Mucosa of stomach (tissue), 1 donor: ENCODE data around the gene SEMA6A.

Experiments
- H3K27me3 ChIP-seq: one replicate; pipeline ENCODE4 v1.7.0; 2013; ENCODE audit warnings: mild to moderate bottlenecking, low read length; ENCODE audit not compliant: control insufficient read depth, insufficient read depth
- H3K36me3 ChIP-seq: one replicate; pipeline ENCODE4 v1.7.0; 2013; ENCODE audit warnings: low read length; ENCODE audit not compliant: control insufficient read depth, insufficient read depth
- H3K4me1 ChIP-seq: one replicate; pipeline ENCODE4 v1.7.0; 2013; ENCODE audit warnings: mild to moderate bottlenecking, low read length; ENCODE audit not compliant: control insufficient read depth, insufficient read depth
- H3K4me3 ChIP-seq: one replicate; pipeline ENCODE4 v1.7.0; 2013; ENCODE audit warnings: low read length
- H3K9ac ChIP-seq: one replicate; pipeline ENCODE4 v1.7.0; 2013; ENCODE audit warnings: mild to moderate bottlenecking, low read length, moderate library complexity
- H3K9me3 ChIP-seq: one replicate; pipeline ENCODE4 v1.7.0; 2013; ENCODE audit warnings: mild to moderate bottlenecking, low read length, moderate library complexity; ENCODE audit not compliant: control insufficient read depth
- donor health status: Pancreatic carcinoma.

Gene SEMA6A

GRCh38 chr5:116445311-116445710, 129.3 kb downstream of the SEMA6A start:
- H3K9me3 ChIP-seq, result no peaks in the 10 kb centered on the region
- no peak overlapping the region for H3K4me3 ChIP-seq
- no peak overlapping the region for H3K9ac ChIP-seq
- no peaks in the 10 kb centered on the region for H3K36me3 ChIP-seq
- no peaks in the 10 kb centered on the region for H3K27me3 ChIP-seq
- no peaks in the 10 kb centered on the region for H3K4me1 ChIP-seq

DNA sequence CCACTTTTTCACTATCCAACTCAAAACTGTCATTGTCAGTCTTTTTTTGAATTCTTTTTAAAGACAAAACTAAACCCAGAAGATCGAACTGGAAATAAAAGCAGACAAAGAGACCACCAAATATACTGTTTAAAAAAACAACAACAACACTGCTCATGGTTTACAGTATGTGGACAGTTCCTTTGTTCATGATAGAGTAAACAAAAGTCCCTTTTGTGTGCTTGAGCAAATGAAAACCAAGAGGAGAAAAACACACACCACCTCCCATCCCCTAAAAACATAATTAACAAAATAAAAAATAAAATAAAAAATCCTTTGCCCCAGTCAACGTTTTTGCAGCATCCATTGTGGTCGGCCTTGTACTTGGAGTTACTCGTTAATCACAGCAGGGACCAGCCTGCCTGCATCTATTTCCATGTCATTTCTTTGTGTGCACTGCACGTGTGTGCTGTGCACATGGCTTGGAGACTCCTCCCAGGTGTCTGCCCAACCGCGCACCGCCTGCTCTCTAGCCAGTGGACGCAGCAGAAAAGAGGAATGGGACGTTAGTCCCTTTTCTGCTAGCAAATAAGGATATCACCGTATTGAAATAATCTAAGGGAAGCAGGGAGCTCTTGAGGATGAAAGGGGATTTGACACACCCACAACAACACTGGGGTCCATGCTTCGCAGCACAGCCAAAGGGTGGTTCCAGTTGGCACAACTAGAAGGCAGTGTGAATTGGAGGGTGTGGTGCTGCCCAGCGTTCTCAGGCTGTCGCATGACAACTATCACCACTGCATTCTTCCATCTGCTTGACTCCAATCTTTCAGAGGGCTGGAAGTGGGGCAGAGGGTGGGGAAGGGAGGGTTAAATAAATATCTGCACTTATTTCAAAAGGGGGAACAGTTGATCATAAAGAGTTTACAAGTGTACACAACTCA, 130.0 kb downstream of the SEMA6A start:
- H3K9ac ChIP-seq, result no peak overlapping the region
- H3K9me3 ChIP-seq, result no peaks in the 10 kb centered on the region

GRCh38 chr5:116442931-116443551, 131.6 kb downstream of the SEMA6A start:
- no peak overlapping the region for H3K4me3 ChIP-seq
- no peaks in the 10 kb centered on the region for H3K4me1 ChIP-seq
- H3K9ac ChIP-seq, result no peak overlapping the region
- H3K27me3 ChIP-seq, result no peaks in the 10 kb centered on the region
- H3K36me3 ChIP-seq, result no peaks in the 10 kb centered on the region
- H3K9me3 ChIP-seq, result no peaks in the 10 kb centered on the region

More for the DNA sequence above, 130.0 kb downstream of the SEMA6A start:
- no peaks in the 10 kb centered on the region for H3K36me3 ChIP-seq
- no peak overlapping the region for H3K4me3 ChIP-seq
- H3K4me1 ChIP-seq, result no peaks in the 10 kb centered on the region
- no peaks in the 10 kb centered on the region for H3K27me3 ChIP-seq

- H3K4me1 ChIP-seq, result no peaks in the 10 kb centered on the region
- H3K27me3 ChIP-seq, result no peaks in the 10 kb centered on the region
- no peak overlapping the region for H3K4me3 ChIP-seq
- H3K36me3 ChIP-seq, result no peaks in the 10 kb centered on the region
- H3K9me3 ChIP-seq, result no peaks in the 10 kb centered on the region
- H3K9ac ChIP-seq, result no peak overlapping the region
These were observed 132.5 kb downstream of the SEMA6A start for GRCh38 chr5:116442095-116442534.

GRCh38 chr5:116441223-116441622, 133.4 kb downstream of the SEMA6A start:
- no peaks in the 10 kb centered on the region for H3K9me3 ChIP-seq

GRCh38 chr5:116440457-116441001, 134.1 kb downstream of the SEMA6A start:
- Histone ChIP-seq H3K4me1 (no peaks in the 10 kb centered on the region), H3K9ac (no peak overlapping the region)

More at GRCh38 chr5:116441223-116441622, 133.4 kb downstream of the SEMA6A start:
- H3K4me1 ChIP-seq, result no peaks in the 10 kb centered on the region
- no peak overlapping the region for H3K9ac ChIP-seq
- no peak overlapping the region for H3K4me3 ChIP-seq
- no peaks in the 10 kb centered on the region for H3K36me3 ChIP-seq
- no peaks in the 10 kb centered on the region for H3K27me3 ChIP-seq

GRCh38 chr5:116439905-116440304, 134.7 kb downstream of the SEMA6A start:
- Histone ChIP-seq H3K36me3 (no peaks in the 10 kb centered on the region), H3K27me3 (no peaks in the 10 kb centered on the region), H3K4me3 (no peak overlapping the region), H3K9ac (no peak overlapping the region), H3K9me3 (no peaks in the 10 kb centered on the region), H3K4me1 (no peaks in the 10 kb centered on the region)

More at GRCh38 chr5:116440457-116441001, 134.1 kb downstream of the SEMA6A start:
- Histone ChIP-seq H3K9me3 (no peaks in the 10 kb centered on the region), H3K36me3 (no peaks in the 10 kb centered on the region), H3K27me3 (no peaks in the 10 kb centered on the region), H3K4me3 (no peak overlapping the region)

DNA sequence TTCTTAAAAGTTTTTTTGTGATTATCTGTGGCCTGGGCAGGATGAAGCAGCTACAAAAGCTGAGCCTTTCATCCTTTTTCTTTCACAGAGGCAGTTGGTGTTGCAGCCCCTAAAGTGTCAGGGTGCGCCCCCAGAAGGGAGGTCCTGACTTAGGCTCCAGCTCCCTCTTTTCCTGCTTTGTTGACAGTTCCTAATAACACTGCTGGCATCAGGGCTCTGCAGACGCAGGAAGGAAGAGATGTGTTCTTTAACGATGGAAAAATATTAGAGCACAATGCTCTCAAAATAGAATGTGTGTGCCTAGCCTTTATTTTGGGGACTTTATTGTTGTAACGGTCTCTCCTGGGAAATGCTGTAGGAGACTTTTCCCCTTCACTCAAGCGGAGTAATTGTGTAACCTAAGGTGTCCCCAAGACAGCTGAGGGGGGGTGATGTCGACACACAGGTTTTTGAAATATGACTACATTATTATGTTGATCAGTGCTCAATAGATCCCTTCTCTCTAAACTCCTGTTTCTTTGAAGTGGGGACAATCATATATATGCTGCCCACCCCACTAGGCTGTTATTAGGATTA, 135.6 kb downstream of the SEMA6A start:
- Histone ChIP-seq H3K27me3 (no peaks in the 10 kb centered on the region), H3K4me1 (no peaks in the 10 kb centered on the region), H3K9ac (no peak overlapping the region), H3K9me3 (no peaks in the 10 kb centered on the region), H3K36me3 (no peaks in the 10 kb centered on the region), H3K4me3 (no peak overlapping the region)

- Histone ChIP-seq H3K27me3 (no peaks in the 10 kb centered on the region), H3K4me3 (no peak overlapping the region), H3K9ac (no peak overlapping the region), H3K9me3 (no peaks in the 10 kb centered on the region), H3K4me1 (no peaks in the 10 kb centered on the region), H3K36me3 (no peaks in the 10 kb centered on the region)
These were observed 136.6 kb downstream of the SEMA6A start for GRCh38 chr5:116437922-116438578.

DNA sequence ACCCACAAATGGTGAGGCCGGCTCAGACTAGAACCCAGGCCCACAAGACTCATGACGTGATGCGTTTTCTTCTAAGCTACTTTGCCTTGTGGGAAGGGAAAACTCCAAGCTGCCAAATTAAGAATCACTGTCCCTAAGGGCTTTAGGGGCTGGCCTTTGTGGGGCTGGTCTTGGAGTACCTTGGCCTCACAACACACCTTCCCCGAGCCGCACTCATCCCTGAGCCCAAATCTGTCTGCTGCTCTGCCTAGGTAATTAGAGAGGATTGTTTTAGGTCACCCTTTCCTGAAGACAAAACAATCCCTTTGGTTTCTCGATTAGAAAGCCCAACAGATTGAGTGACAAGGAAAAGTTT, 137.3 kb downstream of the SEMA6A start:
- Histone ChIP-seq H3K4me3 (no peak overlapping the region), H3K36me3 (no peaks in the 10 kb centered on the region), H3K27me3 (no peaks in the 10 kb centered on the region), H3K9me3 (no peaks in the 10 kb centered on the region), H3K9ac (no peak overlapping the region), H3K4me1 (no peaks in the 10 kb centered on the region)

DNA sequence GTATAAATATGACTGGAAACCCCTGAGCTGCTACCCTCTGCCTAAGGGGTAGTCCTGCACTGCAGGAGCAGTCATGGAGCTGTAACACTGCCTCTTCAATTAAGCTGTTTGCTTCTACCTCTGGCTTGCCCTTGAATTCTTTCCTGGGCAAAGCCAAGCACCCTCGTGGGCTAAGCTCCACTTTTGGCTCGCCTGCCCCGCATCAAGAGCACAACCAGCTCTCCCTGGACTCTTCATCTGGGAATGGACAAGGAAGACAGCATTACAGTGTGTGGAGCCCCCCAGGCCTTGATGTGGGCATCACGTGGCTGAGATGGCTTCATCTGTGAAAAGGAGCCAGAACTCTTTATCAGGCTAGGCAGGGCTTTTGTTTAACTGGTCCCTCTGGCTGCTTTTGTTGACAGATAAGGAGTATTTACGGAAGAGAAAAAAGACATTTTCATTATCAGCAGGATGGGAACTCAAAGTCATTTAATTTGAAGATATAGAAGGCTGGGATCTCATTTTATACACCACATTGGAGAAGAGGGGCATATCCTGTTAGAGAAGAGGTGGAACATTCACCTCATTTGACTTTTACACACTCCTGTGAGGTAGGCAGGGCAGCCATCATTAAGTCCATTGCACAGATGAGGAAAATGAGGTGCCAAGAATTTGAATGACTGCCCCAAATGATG, 137.8 kb downstream of the SEMA6A start:
- H3K36me3 ChIP-seq, result no peaks in the 10 kb centered on the region
- no peaks in the 10 kb centered on the region for H3K9me3 ChIP-seq
- H3K4me3 ChIP-seq, result no peak overlapping the region
- H3K9ac ChIP-seq, result no peak overlapping the region
- no peaks in the 10 kb centered on the region for H3K27me3 ChIP-seq
- no peaks in the 10 kb centered on the region for H3K4me1 ChIP-seq
